Thoracic aorta (tissue), 2 donors: ENCODE results near the gene RPRD1B. TPM values are rescaled to one million over a fixed set of nuclear protein-coding genes. Genes with fewer than 3 reads are reported as not detected.

ENCODE experiments used
- ATAC-seq: fragments of 150-250 bp; one replicate; pipeline ENCODE4 v1.8.0; 2017; ENCODE audit warnings: low read depth; ENCODE audit not compliant: insufficient number of reproducible peaks, low FRiP score
- DNase-seq: peaks from one replicate; pipeline ENCODE4 v3.0.0-alpha.2; 2020; ENCODE audit warnings: low spot score
- H3K27ac ChIP-seq, 2 donors: fragments of 200-600 bp; sonication (generic); 1 replicate in 1 of 2; 2 replicates in 1 of 2; pipeline ENCODE4 v1.5.1; 2016; ENCODE audit warnings: mild to moderate bottlenecking in 2 of 2, moderate library complexity in 2 of 2
- H3K27me3 ChIP-seq: fragments of 200-600 bp; sonication (generic); replicated peaks from 2 replicates; pipeline ENCODE4 v1.6.0; 2016; ENCODE audit warnings: mild to moderate bottlenecking; ENCODE audit not compliant: insufficient read depth
- H3K36me3 ChIP-seq: fragments of 200-600 bp; sonication (generic); one replicate; pipeline ENCODE4 v1.5.1; 2016
- H3K4me1 ChIP-seq, 2 donors: fragments of 200-600 bp; sonication (generic); 1 replicate in 1 of 2; 2 replicates in 1 of 2; pipeline versions ENCODE4 v1.5.1 to v1.6.0; 2016; ENCODE audit warnings: low read depth in 2 of 2, mild to moderate bottlenecking in 1 of 2; ENCODE audit not compliant: control insufficient read depth in 1 of 2
- H3K4me3 ChIP-seq: fragments of 200-600 bp; sonication (generic); 2 replicates; pipeline ENCODE4 v1.5.1; 2016; ENCODE audit warnings: mild to moderate bottlenecking
- H3K9me3 ChIP-seq: fragments of 200-600 bp; sonication (generic); 2 replicates; pipeline ENCODE4 v1.5.1; 2016
- total RNA-seq, 2 donors: library from RNA; depleted of rRNA; stranded (reverse); fragments of >200 nt; gene quantifications; one replicate each; pipeline versions ENCODE4 v1.1.0 to v1.2.3, GENCODE V29; 2016
- TF ChIP-seq, protein P1 (sequence below): fragments of 200-600 bp; sonication (generic); IDR thresholded peaks from one replicate; pipeline ENCODE4 v1.5.1; 2019; ENCODE audit warnings: antibody characterized with exemption

Gene RPRD1B
- total RNA-seq, 2 donors from 2014 or later: 22.3 to 77.7 TPM

DNA sequence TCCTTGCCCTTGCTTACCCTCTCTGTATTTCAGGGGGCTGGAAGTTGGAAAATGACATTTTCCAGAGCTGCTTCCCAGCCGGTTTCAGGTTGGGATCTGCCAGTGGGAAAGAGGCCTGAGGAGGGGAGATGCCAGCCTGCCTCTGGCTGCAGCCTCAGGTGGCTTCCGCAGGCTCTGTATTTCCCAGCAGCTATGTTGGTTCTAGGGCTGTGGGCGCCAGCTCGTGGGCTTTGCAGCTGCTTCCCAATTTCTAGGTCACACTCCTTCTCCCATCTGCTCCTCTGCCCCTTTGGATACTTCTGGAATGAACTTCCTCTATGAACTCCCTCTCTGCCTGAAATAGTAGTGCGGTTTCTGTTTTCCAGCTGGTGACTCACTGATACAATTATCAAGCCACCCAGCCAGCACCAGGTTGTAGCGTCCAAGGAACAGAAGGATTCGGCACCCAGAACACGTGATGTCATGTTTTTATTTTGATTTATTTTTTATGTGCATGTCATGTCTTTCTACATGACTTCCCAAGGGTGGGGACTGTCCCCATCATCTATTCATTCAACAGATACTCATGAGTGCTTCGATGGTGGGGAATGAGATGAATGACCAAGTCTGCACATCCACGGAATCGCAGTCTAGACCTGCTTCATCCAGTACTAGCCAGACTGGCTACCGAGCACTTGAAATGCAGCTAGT is 93.5 kb downstream of the RPRD1B start:
- peak; percentile 62 for DNase-seq
- Histone ChIP-seq H3K9me3 (no peaks in the 10 kb centered on the region), H3K27me3 (no peaks in the 10 kb centered on the region), H3K36me3 (peaks cover 20% of the 10 kb centered on the region), H3K4me3 (peak overlapping the region; percentile 21), H3K4me1 (peaks cover 30 to 53% of the 10 kb centered on the region in 2 donors), H3K27ac (peak overlapping the region; percentile 90 to 91)
- TF ChIP-seq, protein P1, sequence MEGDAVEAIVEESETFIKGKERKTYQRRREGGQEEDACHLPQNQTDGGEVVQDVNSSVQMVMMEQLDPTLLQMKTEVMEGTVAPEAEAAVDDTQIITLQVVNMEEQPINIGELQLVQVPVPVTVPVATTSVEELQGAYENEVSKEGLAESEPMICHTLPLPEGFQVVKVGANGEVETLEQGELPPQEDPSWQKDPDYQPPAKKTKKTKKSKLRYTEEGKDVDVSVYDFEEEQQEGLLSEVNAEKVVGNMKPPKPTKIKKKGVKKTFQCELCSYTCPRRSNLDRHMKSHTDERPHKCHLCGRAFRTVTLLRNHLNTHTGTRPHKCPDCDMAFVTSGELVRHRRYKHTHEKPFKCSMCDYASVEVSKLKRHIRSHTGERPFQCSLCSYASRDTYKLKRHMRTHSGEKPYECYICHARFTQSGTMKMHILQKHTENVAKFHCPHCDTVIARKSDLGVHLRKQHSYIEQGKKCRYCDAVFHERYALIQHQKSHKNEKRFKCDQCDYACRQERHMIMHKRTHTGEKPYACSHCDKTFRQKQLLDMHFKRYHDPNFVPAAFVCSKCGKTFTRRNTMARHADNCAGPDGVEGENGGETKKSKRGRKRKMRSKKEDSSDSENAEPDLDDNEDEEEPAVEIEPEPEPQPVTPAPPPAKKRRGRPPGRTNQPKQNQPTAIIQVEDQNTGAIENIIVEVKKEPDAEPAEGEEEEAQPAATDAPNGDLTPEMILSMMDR: no peak
- peak; percentile 51 for ATAC-seq

DNA sequence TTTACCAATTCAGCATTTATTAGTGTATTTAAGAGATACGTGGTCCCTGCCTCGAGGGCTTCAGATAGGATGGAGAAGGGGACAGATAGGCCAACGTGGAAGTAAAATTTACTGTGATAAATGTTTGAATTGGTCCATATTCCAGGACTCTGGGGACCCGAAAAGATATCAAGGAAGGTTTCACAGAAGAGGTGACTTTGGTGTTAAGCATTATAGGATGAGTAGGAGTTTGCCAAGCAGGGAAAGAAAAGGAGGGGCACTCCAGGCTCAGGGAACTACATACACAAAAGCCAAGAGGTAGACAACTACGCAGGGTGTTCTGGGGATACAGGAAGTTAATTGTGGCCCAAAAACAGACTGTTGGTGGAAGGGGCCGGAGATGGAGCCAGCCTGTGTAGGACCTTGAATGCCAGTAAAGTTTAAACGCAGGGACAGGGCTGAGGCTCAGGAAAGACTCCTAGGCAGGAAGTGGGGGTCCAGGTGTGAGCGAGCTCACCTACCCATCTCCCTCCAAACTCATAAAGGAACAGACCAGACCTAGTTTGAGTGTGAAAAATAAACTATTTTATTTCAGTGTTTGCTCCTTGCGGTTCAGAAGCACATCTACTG is 94.5 kb downstream of the RPRD1B start:
- H3K27ac ChIP-seq: peak overlapping the region; percentile 90 to 91
- no peak overlapping the region for H3K4me3 ChIP-seq
- TF ChIP-seq, protein P1: no peak

DNA sequence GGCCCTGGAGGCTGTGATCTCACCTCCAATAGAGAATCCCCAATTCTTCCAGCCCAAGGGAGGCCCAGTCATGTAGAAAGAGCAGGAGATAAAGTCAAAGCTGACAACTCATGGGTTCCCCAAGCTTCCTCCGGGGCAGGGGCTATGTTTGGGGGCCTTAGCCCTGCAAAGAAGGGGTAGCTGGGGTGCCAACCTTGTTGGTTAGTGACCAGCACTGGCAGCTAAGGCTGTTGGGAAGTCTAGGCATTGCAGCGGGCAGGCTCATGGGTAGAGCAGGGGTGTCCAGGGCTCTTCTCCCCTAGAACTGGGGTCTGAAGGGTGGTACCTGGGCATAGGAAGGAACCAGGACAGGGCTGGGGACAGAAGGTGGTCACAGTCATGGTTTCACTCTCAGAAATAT is 95.1 kb downstream of the RPRD1B start:
- ATAC-seq: no peak
- Histone ChIP-seq H3K27me3 (no peaks in the 10 kb centered on the region), H3K9me3 (no peaks in the 10 kb centered on the region), H3K36me3 (peaks cover 31% of the 10 kb centered on the region), H3K4me1 (peaks cover 23 to 46% of the 10 kb centered on the region in 2 donors), H3K4me3 (no peak overlapping the region), H3K27ac (peak overlapping the region; percentile 90 to 91)
- TF ChIP-seq, protein P1: no peak
- no peak for DNase-seq

More for the DNA sequence above, 94.5 kb downstream of the RPRD1B start:
- no peaks in the 10 kb centered on the region for H3K27me3 ChIP-seq
- H3K9me3 ChIP-seq: no peaks in the 10 kb centered on the region
- ATAC-seq (no peak), DNase-seq (no peak)
- peaks cover 24% of the 10 kb centered on the region for H3K36me3 ChIP-seq
- peaks cover 25 to 50% of the 10 kb centered on the region in 2 donors for H3K4me1 ChIP-seq

DNA sequence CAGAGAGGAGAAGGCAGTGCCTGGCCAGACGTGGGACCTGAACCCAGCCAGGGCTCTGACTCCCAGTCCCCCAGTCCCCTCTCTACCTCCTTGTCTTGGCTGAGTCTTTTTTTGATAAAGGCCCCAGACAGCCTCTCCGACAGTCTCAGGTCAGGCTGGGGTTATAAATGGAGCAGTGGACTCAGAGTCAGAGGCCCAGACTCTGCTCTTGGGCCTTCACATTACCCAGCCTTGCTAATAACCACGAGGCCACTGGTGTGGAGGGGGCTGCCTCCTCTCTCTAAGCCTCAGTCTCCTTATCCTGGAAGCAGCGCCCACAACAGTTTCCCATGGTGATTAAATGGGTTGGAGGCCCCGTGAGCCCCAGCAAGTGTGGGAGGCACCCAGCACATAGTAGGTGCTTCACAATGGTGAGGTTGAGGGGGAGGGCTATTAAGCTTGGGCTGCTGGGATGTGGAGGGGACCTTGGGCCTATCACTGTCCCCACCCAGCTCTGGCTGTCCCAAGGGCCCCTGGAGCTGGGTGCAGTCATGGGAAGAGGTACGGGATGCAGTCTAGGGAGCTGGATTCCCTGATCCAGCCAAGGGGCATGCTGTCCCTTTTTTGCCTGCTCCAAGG is 95.8 kb downstream of the RPRD1B start:
- peak overlapping the region; percentile 90 to 91 for H3K27ac ChIP-seq
- no peak for ATAC-seq
- H3K27me3 ChIP-seq: no peaks in the 10 kb centered on the region
- DNase-seq: no peak
- H3K9me3 ChIP-seq: no peaks in the 10 kb centered on the region
- peaks cover 27 to 51% of the 10 kb centered on the region in 2 donors for H3K4me1 ChIP-seq
- H3K4me3 ChIP-seq: no peak overlapping the region
- TF ChIP-seq, protein P1: no peak
- H3K36me3 ChIP-seq: peaks cover 32% of the 10 kb centered on the region

- H3K4me3 ChIP-seq: no peak overlapping the region
- peak overlapping the region in 1 of 2 donors; percentile 90 for H3K27ac ChIP-seq
- TF ChIP-seq, protein P1: no peak
- no peaks in the 10 kb centered on the region for H3K9me3 ChIP-seq
- peaks cover 32% of the 10 kb centered on the region for H3K36me3 ChIP-seq
- DNase-seq (no peak), ATAC-seq (no peak)
- H3K4me1 ChIP-seq: peaks cover 32 to 52% of the 10 kb centered on the region in 2 donors
- H3K27me3 ChIP-seq: no peaks in the 10 kb centered on the region
Observed at GRCh38 chr20:38129893-38130609, 96.5 kb downstream of the RPRD1B start.
